Kidney (tissue), 14 donors: Measurements from ENCODE around the gene SNX9. TPM values are rescaled to one million over a fixed set of nuclear protein-coding genes. Genes with fewer than 3 reads are reported as not detected.

Source experiments
- DNase-seq, 5 donors: peaks; one replicate each; pipeline ENCODE4 v3.0.0-alpha.2; 2013 to 2020
- FAIRE-seq: peaks from 2 replicates; lab custom pipeline; 2012; peaks lifted over from hg19 to GRCh38; lab: Jason Lieb, UNC
- H3K27ac ChIP-seq, 2 donors: one replicate each; pipeline ENCODE4 v1.7.0; 2013; ENCODE audit warnings: low read depth in 2 of 2, low read length in 2 of 2, inconsistent platforms in 1 of 2
- H3K27me3 ChIP-seq: one replicate; pipeline ENCODE4 v1.7.1; 2013; ENCODE audit warnings: low read length, inconsistent platforms; ENCODE audit not compliant: control insufficient read depth, insufficient read depth
- H3K36me3 ChIP-seq, 3 donors: one replicate each; pipeline versions ENCODE4 v1.7.0 to v1.7.1; 2013; ENCODE audit warnings: low read length in 3 of 3, control low read depth in 1 of 3, inconsistent platforms in 1 of 3; ENCODE audit not compliant: insufficient read depth in 3 of 3, control insufficient read depth in 2 of 3
- H3K4me1 ChIP-seq, 3 donors: one replicate each; pipeline versions ENCODE4 v1.7.0 to v1.7.1; 2013; ENCODE audit warnings: low read length in 3 of 3, inconsistent platforms in 1 of 3, low read depth in 1 of 3; ENCODE audit not compliant: control insufficient read depth in 2 of 3, insufficient read depth in 2 of 3
- H3K4me3 ChIP-seq, 3 donors: one replicate each; pipeline versions ENCODE4 v1.7.0 to v1.8.1; 2013; ENCODE audit warnings: low read length in 3 of 3, control low read depth in 1 of 3, inconsistent platforms in 1 of 3
- H3K9ac ChIP-seq, 3 donors: one replicate each; pipeline versions ENCODE4 v1.7.0 to v1.7.1; 2013; ENCODE audit warnings: low read length in 3 of 3, control low read depth in 1 of 3, inconsistent platforms in 1 of 3
- H3K9me3 ChIP-seq, 3 donors: one replicate each; pipeline versions ENCODE4 v1.7.0 to v1.7.1; 2013; ENCODE audit warnings: low read length in 3 of 3, control low read depth in 1 of 3, inconsistent platforms in 1 of 3; ENCODE audit not compliant: control insufficient read depth in 2 of 3, insufficient read depth in 1 of 3
- CTCF ChIP-seq: IDR thresholded peaks from 3 replicates; pipeline ENCODE4 v1.5.1; 2012; ENCODE audit warnings: mild to moderate bottlenecking, moderate library complexity, borderline replicate concordance; ENCODE audit not compliant: insufficient read depth; ENCODE audit errors: extremely low read depth
- intact Hi-C: fragments of 100-400 bp; cut with DNase I; formaldehyde crosslinking; loops from one replicate; pipeline ENCODE4 v1.11.1; 2022
- polyA plus RNA-seq: library from polyadenylated mRNA; stranded (reverse); fragments of 350-450 nt; fragmentation: Illumina TruSeq; extraction: RNeasy Lipid Tissue Mini Kit (QIAGEN cat#74804); gene quantifications from one replicate; pipeline ENCODE4 v1.2.3, GENCODE V29; 2014; ENCODE audit warnings: low read depth, low replicate concordance; ENCODE audit not compliant: insufficient read depth
- total RNA-seq: library from RNA; stranded (reverse); fragmentation: NEBNext Ultra II Directional; extraction: Animal tissue kit (Norgen Biotek cat#: 25700); gene quantifications from one replicate; pipeline ENCODE4 v1.2.1, GENCODE V29; 2021
- donor health status: control.
- donor health status: control.
- donor health status: control.
- donor health status: control.
- donor health status: control.
- donor health status: DM: yes; HTN: yes; CAD: no.
- donor health status: Normal renal cell carcinoma (clear cell type).

SNX9 gene
- total and polyA plus RNA-seq, 2 donors from 2014 or later, result 25.2 to 49.3 TPM

DNA sequence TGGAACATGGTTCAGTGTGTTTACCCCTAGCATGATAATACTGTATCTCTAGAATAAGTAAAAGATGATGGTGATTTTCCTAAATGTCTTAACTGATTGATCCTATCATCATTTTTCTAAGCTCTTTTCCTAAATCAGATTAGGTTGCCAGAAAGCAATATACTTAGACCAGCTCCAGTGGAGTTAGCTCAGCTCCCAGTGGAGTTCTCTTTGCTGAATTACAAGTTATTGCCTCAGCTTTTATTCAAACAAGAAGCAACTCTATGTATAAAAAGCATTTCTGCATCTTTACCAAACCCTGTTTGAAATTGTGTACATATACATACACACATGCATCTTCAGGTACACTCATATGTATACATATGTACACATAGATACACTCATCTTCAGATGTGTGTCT lies 44.9 kb downstream of the SNX9 start:
- no peaks in the 10 kb centered on the region for H3K9me3 ChIP-seq
- no peak overlapping the region for H3K4me3 ChIP-seq
- peaks cover 6 to 17% (median 11%) of the 10 kb centered on the region in 3 donors for H3K36me3 ChIP-seq
- no peak overlapping the region for H3K9ac ChIP-seq
- no peaks in the 10 kb centered on the region for H3K27me3 ChIP-seq
- intact Hi-C loops, result no loop called here
- DNase-seq (no peak), FAIRE-seq (no peak)
- peaks cover 2 to 11% (median 3%) of the 10 kb centered on the region in 3 donors for H3K4me1 ChIP-seq
- H3K27ac ChIP-seq, result no peak overlapping the region
- TF ChIP-seq CTCF, result no peak

DNA sequence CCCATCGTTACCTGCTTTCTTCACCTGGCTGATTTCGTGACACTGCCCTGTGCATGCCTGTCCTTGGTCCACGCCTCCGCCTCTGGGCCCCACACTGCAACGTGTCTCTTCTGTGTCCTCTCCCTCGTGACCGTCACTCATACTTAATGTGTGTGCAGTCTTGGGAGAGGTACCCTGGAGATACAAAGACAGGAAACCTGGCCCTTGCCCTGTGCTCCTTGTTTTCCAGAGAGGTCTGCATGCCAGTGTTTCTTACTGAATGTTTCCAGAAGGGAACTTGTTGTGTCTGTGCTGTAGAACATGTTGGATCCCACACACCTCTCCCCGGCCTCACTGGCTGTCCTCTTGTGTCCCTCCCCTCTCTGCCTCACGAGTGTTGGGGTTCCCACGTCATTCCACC lies 45.8 kb downstream of the SNX9 start:
- FAIRE-seq (no peak), DNase-seq (peak in 1 of 5 donors; percentile 53)
- H3K9me3 ChIP-seq, result no peaks in the 10 kb centered on the region
- no peak for TF ChIP-seq CTCF
- no peak overlapping the region for H3K4me3 ChIP-seq
- peaks cover 0 to 8% (median 0%) of the 10 kb centered on the region in 3 donors for H3K4me1 ChIP-seq
- H3K27ac ChIP-seq, result peak overlapping the region in 1 of 2 donors; percentile 18
- no peak overlapping the region for H3K9ac ChIP-seq
- H3K27me3 ChIP-seq, result no peaks in the 10 kb centered on the region
- intact Hi-C loops, result no loop called here
- H3K36me3 ChIP-seq, result peaks cover 7 to 17% (median 11%) of the 10 kb centered on the region in 3 donors

DNA sequence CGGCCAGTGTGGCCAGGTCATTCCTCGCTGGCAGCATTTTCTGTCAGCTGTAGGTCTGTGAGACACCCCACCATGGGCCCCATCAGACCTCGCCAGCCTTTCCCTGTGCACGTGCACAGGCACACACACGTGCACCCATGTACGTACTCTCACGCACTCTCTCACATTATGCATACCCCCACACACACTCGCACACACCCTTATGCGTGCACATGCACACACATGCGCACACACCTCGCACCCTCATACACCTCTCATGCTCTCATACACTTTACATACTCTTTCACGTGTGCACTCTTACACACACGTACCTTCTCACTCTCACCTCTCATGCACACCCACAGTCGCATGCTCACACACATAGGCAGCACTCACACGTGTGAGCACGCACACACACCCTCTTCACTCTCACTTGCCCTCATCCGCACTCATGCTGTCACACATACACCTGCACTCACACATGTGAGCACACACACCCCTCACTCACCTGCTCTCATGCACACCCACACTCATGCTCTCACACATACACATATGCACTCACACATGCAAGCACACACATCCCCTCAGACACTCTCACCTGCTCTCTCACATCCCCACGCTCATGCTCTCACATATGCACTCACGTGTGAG lies 46.7 kb downstream of the SNX9 start:
- FAIRE-seq, result no peak
- intact Hi-C loops, result no loop called here
- H3K36me3 ChIP-seq, result peaks cover 11 to 17% (median 15%) of the 10 kb centered on the region in 3 donors
- no peaks in the 10 kb centered on the region for H3K27me3 ChIP-seq
- H3K9ac ChIP-seq, result no peak overlapping the region
- H3K27ac ChIP-seq, result no peak overlapping the region
- no peaks in the 10 kb centered on the region for H3K9me3 ChIP-seq
- TF ChIP-seq CTCF, result no peak
- peaks cover 0 to 8% (median 0%) of the 10 kb centered on the region in 3 donors for H3K4me1 ChIP-seq
- no peak overlapping the region for H3K4me3 ChIP-seq
- no peak for DNase-seq
